Kidney epithelial cell (primary cell): ENCODE data around the gene AADACL4. TPM values are rescaled to one million over a fixed set of nuclear protein-coding genes. Genes with fewer than 3 reads are reported as not detected.

Experiments
- DNase-seq: peaks from one replicate; pipeline ENCODE4 v3.0.0-alpha.2; 2010; ENCODE audit warnings: low read depth
- H3K27me3 ChIP-seq: 2 replicates; pipeline ENCODE4 v1.6.0; 2011; ENCODE audit warnings: low read length; ENCODE audit not compliant: control insufficient read depth, insufficient read depth
- H3K36me3 ChIP-seq: 2 replicates; pipeline ENCODE4 v1.5.1; 2011; ENCODE audit warnings: low read length; ENCODE audit not compliant: control insufficient read depth, insufficient read depth
- H3K4me3 ChIP-seq: 2 replicates; pipeline ENCODE4 v1.5.1; 2011; ENCODE audit warnings: low read depth, mild to moderate bottlenecking, control low read depth, low read length
- CTCF ChIP-seq: IDR thresholded peaks from 2 replicates; pipeline ENCODE4 v1.5.1; 2011; ENCODE audit warnings: mild to moderate bottlenecking, moderate library complexity, low read length, control low read depth, inconsistent platforms; ENCODE audit not compliant: insufficient read depth, poor library complexity, severe bottlenecking
- total RNA-seq: library from RNA; depleted of rRNA; stranded (reverse); fragments of >200 nt; gene quantifications from 2 replicates; pipeline ENCODE4 v1.2.3, GENCODE V29; 2015

Gene AADACL4
- total RNA-seq, 1 donor from 2014 or later = not detected

- Histone ChIP-seq H3K36me3 (no peaks in the 10 kb centered on the region), H3K27me3 (no peaks in the 10 kb centered on the region), H3K4me3 (no peak overlapping the region)
- DNase-seq = no peak
- TF ChIP-seq CTCF = no peak
These were observed 34.5 kb downstream of the AADACL4 start for GRCh38 chr1:12678350-12678749.

GRCh38 chr1:12678820-12679219 lies 34.9 kb downstream of the AADACL4 start:
- H3K36me3 ChIP-seq = no peaks in the 10 kb centered on the region
- H3K27me3 ChIP-seq = no peaks in the 10 kb centered on the region
- TF ChIP-seq CTCF = no peak
- H3K4me3 ChIP-seq = no peak overlapping the region
- no peak for DNase-seq

DNA sequence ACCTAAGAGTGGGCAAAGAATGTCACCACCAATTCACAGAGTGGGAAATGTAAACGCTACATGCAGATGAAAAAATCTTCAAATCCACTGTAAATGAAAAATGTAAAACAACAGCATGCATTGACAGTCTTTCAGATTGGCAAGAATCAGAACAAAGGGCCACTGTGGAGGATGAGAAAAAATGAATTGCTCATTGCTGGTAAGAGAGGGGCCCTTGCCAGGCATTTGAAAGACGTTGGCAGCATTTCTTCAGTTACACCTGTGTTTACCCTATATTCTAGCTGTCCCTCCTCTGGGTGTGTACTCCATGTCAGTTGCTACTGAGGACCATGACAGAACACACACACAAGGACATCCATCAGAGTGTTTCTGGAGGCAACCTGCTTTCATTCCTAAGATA lies 46.3 kb downstream of the AADACL4 start:
- no peak for DNase-seq

GRCh38 chr1:12692967-12693782 lies 49.3 kb downstream of the AADACL4 start:
- Histone ChIP-seq H3K4me3 (no peak overlapping the region), H3K36me3 (no peaks in the 10 kb centered on the region), H3K27me3 (no peaks in the 10 kb centered on the region)
- DNase-seq = no peak
- no peak for TF ChIP-seq CTCF

More for the DNA sequence above, 46.3 kb downstream of the AADACL4 start:
- TF ChIP-seq CTCF = no peak
- Histone ChIP-seq H3K27me3 (no peaks in the 10 kb centered on the region), H3K4me3 (no peak overlapping the region), H3K36me3 (no peaks in the 10 kb centered on the region)

- no peak for DNase-seq
- no peak overlapping the region for H3K4me3 ChIP-seq
- H3K36me3 ChIP-seq = no peaks in the 10 kb centered on the region
- no peak for TF ChIP-seq CTCF
- H3K27me3 ChIP-seq = no peaks in the 10 kb centered on the region
These were observed 52.8 kb downstream of the AADACL4 start for GRCh38 chr1:12696658-12697057.

DNA sequence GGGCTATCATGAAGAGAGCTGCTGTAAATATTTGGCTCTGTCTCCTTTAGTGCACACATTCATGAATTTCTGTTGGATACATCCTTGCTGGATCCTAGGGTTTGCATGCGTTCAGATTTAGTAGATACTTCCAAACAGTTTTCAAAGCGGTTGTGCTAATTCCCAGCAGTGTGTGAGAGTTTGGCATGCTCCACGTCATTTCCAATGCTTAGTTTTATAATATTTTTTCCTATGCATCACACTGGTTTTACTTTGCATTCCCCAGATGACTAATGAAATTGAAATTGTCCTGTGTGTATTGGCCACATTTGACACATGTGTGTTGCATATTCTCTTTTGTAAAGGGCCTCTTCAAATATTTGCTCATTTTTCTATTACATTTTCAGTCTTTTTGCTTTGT lies 53.5 kb downstream of the AADACL4 start:
- no peaks in the 10 kb centered on the region for H3K36me3 ChIP-seq
- DNase-seq = no peak
- no peak overlapping the region for H3K4me3 ChIP-seq
- H3K27me3 ChIP-seq = no peaks in the 10 kb centered on the region
- TF ChIP-seq CTCF = no peak
